ENCODE data around the gene MRGPRG.

Gene MRGPRG

DNA sequence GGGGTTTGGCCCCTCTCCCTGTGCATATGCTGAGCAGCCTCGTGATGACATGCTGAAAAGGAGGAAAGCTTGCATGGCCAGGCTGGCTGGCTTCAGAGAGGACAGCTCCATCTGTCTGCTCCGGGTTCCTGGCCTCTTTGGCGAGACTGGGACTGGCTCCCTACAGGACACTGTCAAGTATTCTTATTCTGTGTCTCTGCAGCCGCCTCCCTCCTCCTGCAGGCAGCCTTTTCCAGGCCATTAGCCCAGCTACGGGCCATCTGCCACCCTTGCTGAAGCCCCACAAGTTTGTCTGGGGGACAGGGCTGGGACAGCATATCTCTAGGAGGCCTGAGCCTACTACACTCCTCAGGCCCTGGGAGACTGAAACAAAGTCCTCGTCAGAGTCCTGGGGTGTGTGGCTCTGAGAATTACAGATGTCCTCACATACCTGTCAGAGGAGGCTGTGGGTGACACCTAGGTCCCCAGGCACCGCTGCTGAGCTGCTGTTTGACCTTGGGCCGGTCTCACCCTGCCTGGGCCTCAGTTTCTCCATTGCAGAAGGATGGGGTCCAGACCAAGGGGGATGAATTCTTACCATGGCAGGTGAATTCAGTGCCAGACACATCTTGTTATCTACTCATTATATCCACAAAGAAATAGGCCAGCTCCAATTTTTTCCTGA lies 11.0 kb downstream of the MRGPRG start:
- no peak overlapping the region for H3K4me3 ChIP-seq (ENCODE audit: low read depth, low read length)

- no peak overlapping the region for H3K4me3 ChIP-seq (ENCODE audit: low read depth, low read length)
These were observed 11.8 kb downstream of the MRGPRG start for GRCh38 chr11:3206922-3207204.

DNA sequence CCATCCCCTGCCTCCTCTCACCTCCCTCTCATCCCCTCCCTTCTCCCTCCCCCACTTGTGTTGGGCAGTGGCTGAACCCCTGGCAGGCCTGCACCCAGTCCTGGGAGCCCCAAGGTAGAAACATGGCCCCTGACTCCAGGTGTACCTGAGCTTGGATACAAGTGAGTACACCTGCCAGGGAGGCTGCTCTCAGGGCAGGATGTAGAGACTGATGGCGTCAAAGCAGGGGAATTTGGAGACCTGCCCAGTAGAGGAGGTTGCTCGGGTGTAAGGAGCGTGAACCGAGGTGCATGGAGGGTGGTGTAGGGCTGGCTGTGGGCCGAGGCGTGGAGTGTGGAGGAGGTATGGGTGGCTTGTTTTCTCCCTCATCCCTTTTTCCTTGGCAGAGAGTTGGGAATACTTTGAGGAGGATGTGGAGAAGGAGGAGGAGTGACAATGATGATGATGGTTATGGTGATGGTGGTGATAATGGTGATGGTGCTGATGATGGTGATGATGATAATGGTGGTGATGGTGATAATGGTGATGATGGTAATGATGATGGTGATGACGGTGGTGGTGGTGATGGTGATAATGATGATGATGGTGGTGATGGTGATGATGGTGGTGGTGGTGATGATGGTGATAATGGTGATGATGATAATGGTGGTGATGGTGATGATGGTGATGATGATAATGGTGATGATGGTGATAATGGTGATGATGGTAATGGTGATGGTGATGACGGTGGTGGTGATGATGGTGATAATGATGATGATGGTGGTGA lies 12.3 kb downstream of the MRGPRG start:
- H3K4me3 ChIP-seq (ENCODE audit: low read depth, low read length): no peak overlapping the region

DNA sequence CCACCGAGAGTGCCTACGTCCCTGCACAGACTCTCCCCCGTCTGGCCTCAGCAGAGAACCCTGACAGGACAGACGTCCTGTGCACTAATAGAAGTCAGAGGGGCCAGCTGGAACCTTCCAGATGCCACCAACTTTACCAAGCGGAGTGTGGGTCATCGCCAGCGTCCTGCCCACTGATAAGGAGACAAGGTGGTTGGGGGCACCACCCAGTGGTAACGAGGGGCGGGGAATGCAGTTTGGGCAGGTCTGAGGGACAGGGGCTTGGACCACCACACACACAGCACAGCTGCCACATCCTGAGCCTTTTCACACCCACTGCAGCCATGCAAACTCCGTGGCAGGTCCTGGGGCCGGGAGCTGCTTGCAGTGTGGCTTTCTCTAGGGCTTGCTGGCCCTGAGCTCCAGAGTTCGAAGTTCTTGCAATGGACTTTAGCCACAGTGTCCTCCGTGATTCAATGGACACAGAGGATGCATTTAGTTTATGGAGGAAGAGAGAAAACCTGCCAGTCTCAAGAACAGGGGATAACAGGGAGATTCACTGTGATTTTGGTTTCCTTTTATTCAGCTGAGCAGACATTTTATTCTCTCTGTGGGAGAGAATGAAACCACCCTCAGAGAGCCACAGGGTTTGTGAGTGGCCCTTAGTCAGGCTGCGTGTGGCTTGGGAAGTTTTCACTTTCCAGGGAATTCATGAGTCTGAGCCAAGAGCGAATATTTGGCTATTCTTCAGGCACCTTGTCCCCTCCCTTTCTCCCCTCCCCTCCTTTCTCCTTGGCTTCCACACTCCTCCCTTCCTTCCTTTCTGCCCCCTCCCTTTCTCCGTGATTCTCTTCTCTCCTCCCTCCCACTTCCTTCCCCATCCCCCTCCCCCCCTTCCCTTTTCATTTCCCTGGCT lies 13.1 kb downstream of the MRGPRG start:
- H3K4me3 ChIP-seq (ENCODE audit: low read depth, low read length): no peak overlapping the region

DNA sequence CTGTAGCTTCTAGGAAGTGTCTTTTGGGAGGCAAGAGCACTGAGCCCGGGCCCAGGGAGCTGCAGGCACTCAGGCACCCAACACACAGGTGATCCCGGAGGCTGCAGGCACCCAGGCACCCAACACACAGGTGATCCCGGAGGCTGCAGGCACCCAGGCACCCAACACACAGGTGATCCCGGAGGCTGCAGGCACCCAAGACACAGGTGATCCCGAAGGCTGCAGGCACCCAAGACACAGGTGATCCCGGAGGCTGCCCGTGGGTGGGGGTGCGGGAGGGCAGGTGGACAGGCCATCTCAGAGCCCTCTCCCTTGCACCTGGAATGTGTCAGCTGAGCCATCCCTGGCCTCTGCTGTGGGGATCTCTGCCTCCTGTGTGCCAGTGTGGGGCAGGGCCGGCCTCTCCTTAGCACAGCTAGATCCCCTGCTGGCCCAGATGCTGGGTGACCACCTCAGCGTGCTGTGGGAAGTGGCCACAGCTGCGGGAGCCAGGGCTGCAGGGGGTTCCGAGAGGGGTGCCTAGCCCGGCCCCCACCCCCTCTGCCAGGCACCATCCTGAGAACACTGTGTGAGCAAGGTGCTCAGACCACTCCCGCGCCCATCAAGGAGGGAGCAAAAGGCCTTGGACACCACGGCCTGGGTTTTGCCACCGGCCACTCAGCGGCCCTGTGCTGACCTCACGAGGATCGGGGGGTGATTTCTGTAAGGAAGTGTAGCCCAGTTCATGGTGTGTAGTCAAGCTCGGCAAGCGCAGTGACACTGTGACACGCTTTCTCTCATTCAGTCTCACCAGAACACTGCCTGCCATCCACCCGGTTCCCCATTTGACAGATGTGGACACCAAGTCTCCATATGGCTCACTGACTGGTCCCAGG lies 14.2 kb downstream of the MRGPRG start:
- no peak overlapping the region for H3K4me3 ChIP-seq (ENCODE audit: low read depth, low read length)

GRCh38 chr11:3203221-3204043 lies 15.2 kb downstream of the MRGPRG start:
- H3K4me3 ChIP-seq (ENCODE audit: low read depth, low read length): peak overlapping the region; percentile 17

DNA sequence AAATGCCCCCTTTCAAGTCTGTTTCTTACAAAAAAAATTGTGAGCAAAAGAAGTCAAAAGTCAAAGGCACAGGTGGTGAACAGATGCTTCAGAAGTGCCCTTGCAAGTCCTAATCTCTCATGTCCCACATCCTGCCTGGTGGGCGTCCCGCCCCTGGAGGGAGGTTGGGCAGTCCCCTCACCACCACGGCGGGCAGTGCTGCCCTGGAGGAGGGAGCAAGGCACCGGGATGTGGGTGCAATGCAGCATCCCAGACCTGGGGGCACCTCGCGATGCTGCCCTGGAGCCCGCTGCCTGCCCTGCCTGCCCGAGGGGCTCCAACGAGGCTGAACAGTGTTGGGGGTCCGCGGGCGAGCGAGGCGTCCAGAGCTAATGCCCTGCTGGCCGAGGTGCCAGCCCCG lies 15.9 kb downstream of the MRGPRG start:
- H3K4me3 ChIP-seq (ENCODE audit: low read depth, low read length): peak overlapping the region; percentile 17

DNA sequence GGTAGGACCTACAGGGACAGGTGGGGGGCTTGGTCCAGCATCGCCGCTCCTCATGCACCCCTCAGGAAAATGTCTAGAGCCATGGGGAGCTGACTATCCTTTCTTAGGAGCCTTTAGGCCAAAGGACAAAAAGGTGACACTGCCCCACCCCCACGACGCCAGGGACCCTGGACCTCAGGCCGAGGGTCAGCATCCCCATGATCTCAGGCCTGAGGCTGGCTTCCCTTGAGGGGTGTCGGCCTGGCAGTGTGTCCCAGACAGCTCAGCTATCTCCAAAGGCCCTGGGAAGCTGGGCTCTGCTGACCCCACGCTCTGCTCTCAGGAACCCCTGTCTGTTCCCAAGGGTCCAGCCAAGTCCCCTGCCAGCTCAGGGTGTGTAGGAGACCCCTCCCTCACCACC lies 16.3 kb downstream of the MRGPRG start:
- H3K4me3 ChIP-seq (ENCODE audit: low read depth, low read length): no peak overlapping the region

GRCh38 chr11:3201677-3202181 lies 16.9 kb downstream of the MRGPRG start:
- no peak overlapping the region for H3K4me3 ChIP-seq (ENCODE audit: low read depth, low read length)

DNA sequence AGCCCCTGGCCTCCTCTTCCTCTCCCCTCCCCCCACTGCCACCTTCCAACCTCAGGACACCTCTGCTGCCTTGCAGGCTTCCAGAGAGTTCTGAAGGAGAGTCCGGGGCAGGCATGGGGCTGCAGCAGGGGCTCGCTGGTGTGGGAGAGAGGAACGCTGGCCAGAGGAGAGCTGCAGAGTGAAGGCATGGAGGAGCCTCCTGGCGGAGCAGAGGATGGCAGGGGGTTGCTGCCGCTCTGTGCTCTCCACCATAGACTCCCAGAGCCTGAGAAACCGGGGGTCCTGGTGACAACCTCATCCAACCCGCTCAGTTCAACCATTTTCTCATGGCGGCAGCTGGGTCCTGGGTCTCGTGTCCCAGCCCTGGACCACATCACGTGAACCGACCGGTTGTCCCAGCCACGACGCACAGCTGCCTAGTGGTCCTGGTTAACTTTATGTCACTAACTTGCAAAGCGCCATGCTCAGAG lies 17.5 kb downstream of the MRGPRG start:
- no peak overlapping the region for H3K4me3 ChIP-seq (ENCODE audit: low read depth, low read length)

GRCh38 chr11:3200388-3201111 lies 18.1 kb downstream of the MRGPRG start:
- no peak overlapping the region for H3K4me3 ChIP-seq (ENCODE audit: low read depth, low read length)

GRCh38 chr11:3199537-3200295 lies 18.9 kb downstream of the MRGPRG start:
- no peak overlapping the region for H3K4me3 ChIP-seq (ENCODE audit: low read depth, low read length)

DNA sequence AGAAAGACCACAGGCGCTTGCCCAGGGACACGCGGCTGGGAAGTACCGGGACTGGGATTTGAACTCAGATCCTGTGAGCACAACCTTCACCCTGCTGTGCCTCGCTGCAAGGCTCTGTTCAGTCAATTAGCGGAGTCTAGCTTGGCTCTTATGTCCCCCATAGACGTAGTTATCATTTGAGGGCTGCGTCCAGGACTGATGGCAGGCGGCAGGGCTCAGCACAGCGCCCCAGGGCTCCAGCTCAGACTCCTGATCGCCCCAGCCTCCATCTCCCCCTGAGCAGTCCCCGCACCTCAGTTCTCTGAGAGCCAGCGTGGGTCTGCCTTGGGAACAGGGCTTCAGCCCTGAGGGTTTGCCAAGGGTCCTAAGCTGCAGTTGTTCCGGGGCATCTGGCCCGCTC lies 19.8 kb downstream of the MRGPRG start:
- no peak overlapping the region for H3K4me3 ChIP-seq (ENCODE audit: low read depth, low read length)

DNA sequence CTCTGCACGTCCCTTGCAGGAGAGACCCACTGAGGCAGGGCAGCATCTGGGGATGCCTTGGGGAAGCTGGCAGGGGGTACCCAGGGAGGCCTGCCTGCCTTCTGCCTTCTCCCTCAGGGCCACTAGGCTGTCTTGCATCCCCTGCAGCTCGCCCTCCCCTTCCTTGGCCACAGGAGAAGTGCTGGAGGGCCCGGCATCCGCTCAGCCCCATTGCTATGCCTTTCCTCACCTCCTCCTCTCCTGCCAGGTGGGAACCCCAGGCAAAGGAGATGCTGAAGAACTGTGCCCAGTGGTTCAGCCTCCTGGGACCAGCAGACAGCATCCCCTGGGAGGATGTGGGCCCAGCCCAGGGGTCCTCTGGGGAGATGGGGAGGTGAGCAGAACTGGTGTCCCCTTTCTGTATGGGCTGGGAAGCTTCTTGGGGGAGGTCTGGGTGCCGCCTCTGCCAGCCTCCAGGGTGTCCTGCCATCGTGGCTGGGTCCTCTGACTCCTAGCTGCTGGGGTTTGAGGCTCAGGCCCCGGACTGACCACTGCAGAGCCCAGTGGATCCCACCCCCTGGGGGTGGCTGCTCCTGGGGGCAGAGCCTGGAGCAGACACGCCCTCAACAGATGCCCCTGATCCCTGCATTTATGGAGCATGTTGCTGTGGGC lies 20.6 kb downstream of the MRGPRG start:
- no peak overlapping the region for H3K4me3 ChIP-seq (ENCODE audit: low read depth, low read length)

DNA sequence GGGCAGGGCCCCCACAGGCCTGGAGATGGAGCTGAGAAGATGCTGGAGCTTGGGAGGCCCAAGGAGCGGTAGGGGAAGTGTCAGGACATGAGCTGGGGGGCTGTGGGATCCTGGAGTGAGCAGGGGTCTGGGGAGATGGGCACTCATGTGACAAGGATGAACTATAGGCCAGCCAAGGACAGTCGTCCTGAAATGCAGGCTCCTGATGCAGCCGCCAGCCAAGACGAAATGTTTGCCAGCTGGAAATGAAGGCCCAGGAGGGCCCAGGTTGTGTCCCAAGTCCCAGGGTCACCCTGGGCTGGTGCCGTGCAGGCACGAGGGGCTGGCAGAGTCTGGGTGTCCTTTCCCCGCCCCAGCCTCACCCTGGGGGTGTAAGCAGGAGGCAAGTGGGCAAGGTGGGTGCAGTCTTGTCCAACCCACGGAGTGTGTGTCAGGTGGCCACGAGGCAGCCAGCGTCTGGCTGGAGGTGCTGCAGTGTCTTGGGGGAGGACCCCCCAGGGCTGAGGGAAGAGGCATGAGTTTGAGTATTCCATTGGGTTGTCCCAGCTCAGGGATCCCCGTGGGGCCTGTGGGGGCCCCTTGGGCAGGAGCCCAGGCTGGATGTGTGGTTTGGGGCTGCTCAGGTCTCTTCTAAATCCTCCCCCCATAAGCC lies 21.4 kb downstream of the MRGPRG start:
- no peak overlapping the region for H3K4me3 ChIP-seq (ENCODE audit: low read depth, low read length)

- no peak overlapping the region for H3K4me3 ChIP-seq (ENCODE audit: low read depth, low read length)
These were observed 22.2 kb downstream of the MRGPRG start for GRCh38 chr11:3196161-3197043.

All from iPS-11a (cell line).